Activated B cell treated with CpG ODN at 0.5 μM for 24 hours (primary cell): ENCODE data around the gene SLC49A4. TPM values are rescaled to one million over a fixed set of nuclear protein-coding genes. Genes with fewer than 3 reads are reported as not detected.

Experiments
- ATAC-seq: fragments of 200-7000 bp; cut with Tn5 transposase; one replicate; pipeline ENCODE4 v1.10.0; 2021; ENCODE audit warnings: low read depth, mild to moderate bottlenecking, moderate library complexity
- CTCF ChIA-PET: fragments of 350-600 bp; sonication (Branson Sonifier 250); formaldehyde crosslinking; loops from one replicate; lab custom pipeline; 2021; ENCODE audit warnings: antibody characterized with exemption; lab: Charles Lee
- POLR2A ChIA-PET: fragments of 350-600 bp; sonication (Branson Sonifier 250); formaldehyde crosslinking; loops from one replicate; lab custom pipeline; 2021; ENCODE audit warnings: antibody characterized with exemption; lab: Charles Lee
- DNase-seq: peaks from one replicate; pipeline ENCODE4 v3.0.0; 2022
- H3K27ac Mint-ChIP-seq: one replicate; pipeline ENCODE4 v1.8.0; 2020; ENCODE audit warnings: mixed read lengths
- H3K27me3 Mint-ChIP-seq: one replicate; pipeline ENCODE4 v1.8.0; 2021; ENCODE audit warnings: mixed read lengths
- H3K36me3 Mint-ChIP-seq: one replicate; pipeline ENCODE4 v1.8.0; 2021; ENCODE audit warnings: low read depth, mixed read lengths
- H3K4me1 Mint-ChIP-seq: one replicate; pipeline ENCODE4 v1.8.0; 2021; ENCODE audit warnings: mixed read lengths
- H3K4me3 Mint-ChIP-seq: one replicate; pipeline ENCODE4 v1.8.0; 2020; ENCODE audit warnings: mild to moderate bottlenecking, mixed read lengths
- H3K9me3 Mint-ChIP-seq: one replicate; pipeline ENCODE4 v1.8.0; 2020; ENCODE audit warnings: mixed read lengths
- CTCF ChIP-seq: fragments of 200-600 bp; IDR thresholded peaks from one replicate; pipeline ENCODE4 v1.8.0; 2022; ENCODE audit warnings: antibody characterized with exemption, mild to moderate bottlenecking
- intact Hi-C: fragments of 100-400 bp; cut with micrococcal nuclease; formaldehyde crosslinking; loops from one replicate; pipeline ENCODE4 v1.15.1; 2024
- total RNA-seq: library from RNA; stranded (reverse); gene quantifications from 2 replicates; pipeline ENCODE4 v1.2.3, GENCODE V29; 2022

SLC49A4 gene
- total RNA-seq, 1 donor from 2014 or later: 3.2 TPM

DNA sequence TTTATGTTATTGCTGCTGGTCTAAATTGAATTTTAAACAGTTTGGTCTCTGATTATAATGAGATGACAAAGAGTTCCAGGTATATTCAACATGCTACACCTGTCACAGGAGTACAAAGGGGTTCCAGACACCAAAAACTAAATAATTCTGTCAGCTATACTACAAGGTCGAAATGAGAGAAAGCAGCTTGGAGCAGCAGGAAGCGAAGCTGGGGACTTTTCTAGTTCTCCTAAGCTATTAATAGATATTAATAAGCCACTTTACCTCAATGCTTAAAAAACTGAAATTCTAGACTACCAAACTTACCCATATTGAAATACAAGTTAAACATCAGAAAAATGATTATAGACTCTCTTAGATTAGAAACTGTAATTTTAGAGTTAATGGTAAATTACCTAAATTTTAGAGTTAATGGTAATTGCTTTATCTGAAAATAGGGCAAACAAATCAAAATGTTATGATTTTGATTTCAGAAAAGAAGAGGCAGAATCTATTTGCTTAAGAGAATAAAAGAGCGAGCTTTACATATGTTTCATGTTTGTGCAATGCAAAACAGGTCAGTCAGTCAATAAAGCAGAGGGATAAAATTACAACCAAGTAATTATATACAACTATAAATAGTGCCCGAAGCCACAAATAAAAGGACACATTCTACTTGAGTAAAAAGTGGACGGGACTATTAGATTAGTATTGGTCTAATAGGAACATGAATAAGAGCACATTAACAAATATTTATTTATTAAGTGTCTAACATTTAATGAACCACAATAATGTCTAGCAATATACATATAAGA is 18.0 kb upstream of the SLC49A4 start:
- peaks cover 17% of the 10 kb centered on the region for H3K4me1 Mint-ChIP-seq
- intact Hi-C loops: no loop called here
- peaks cover 21% of the 10 kb centered on the region for H3K36me3 Mint-ChIP-seq
- peaks cover 2% of the 10 kb centered on the region for H3K9me3 Mint-ChIP-seq
- TF ChIP-seq CTCF: no peak
- CTCF ChIA-PET: interaction anchor here (0.8 to 1.1 kb wide), 2 partner anchors 14 to 22 kb away, joined by 3 to 4 read pairs; no protein-coding TSS in a partner anchor
- H3K4me3 Mint-ChIP-seq: no peak overlapping the region
- DNase-seq (no peak), ATAC-seq (no peak)
- H3K27ac Mint-ChIP-seq: no peak overlapping the region
- H3K27me3 Mint-ChIP-seq: no peaks in the 10 kb centered on the region
- POLR2A ChIA-PET: interaction anchor here (1.1 kb wide), 1 partner anchor 17 kb away, joined by 4 read pairs; the partner anchor contains the start of gene HSPBAP1

GRCh38 chr3:122777563-122777962 is 17.3 kb upstream of the SLC49A4 start:
- Mint-ChIP-seq H3K4me1 (peaks cover 17% of the 10 kb centered on the region), H3K9me3 (peaks cover 2% of the 10 kb centered on the region), H3K27ac (no peak overlapping the region), H3K36me3 (peaks cover 21% of the 10 kb centered on the region), H3K4me3 (no peak overlapping the region), H3K27me3 (no peaks in the 10 kb centered on the region)
- intact Hi-C loops: no loop called here
- no peak for TF ChIP-seq CTCF
- DNase-seq (no peak), ATAC-seq (no peak)
- CTCF ChIA-PET: no interaction called here
- POLR2A ChIA-PET: no interaction called here

- intact Hi-C loops: no loop called here
- ChIA-PET POLR2A (no interaction called here), CTCF (no interaction called here)
- ATAC-seq: no peak
- H3K4me3 Mint-ChIP-seq: no peak overlapping the region
- H3K9me3 Mint-ChIP-seq: peaks cover 2% of the 10 kb centered on the region
- no peak for DNase-seq
- H3K27me3 Mint-ChIP-seq: no peaks in the 10 kb centered on the region
- no peak overlapping the region for H3K27ac Mint-ChIP-seq
- TF ChIP-seq CTCF: no peak
- H3K4me1 Mint-ChIP-seq: no peaks in the 10 kb centered on the region
- peaks cover 25% of the 10 kb centered on the region for H3K36me3 Mint-ChIP-seq
Observed at GRCh38 chr3:122782804-122783203, 12.1 kb upstream of the SLC49A4 start.

GRCh38 chr3:122784436-122784835 is 10.4 kb upstream of the SLC49A4 start:
- peaks cover 25% of the 10 kb centered on the region for H3K36me3 Mint-ChIP-seq
- no peak overlapping the region for H3K4me3 Mint-ChIP-seq
- POLR2A ChIA-PET: interaction anchor here (0.6 to 1.2 kb wide), 2 partner anchors 9 to 368 kb away, joined by 5 to 10 read pairs; partner anchors contain the start of gene HSPBAP1
- intact Hi-C loops: no loop called here
- TF ChIP-seq CTCF: no peak
- peaks cover 6% of the 10 kb centered on the region for H3K4me1 Mint-ChIP-seq
- CTCF ChIA-PET: no interaction called here
- DNase-seq (no peak), ATAC-seq (no peak)
- H3K27ac Mint-ChIP-seq: no peak overlapping the region
- peaks cover 2% of the 10 kb centered on the region for H3K9me3 Mint-ChIP-seq
- no peaks in the 10 kb centered on the region for H3K27me3 Mint-ChIP-seq

DNA sequence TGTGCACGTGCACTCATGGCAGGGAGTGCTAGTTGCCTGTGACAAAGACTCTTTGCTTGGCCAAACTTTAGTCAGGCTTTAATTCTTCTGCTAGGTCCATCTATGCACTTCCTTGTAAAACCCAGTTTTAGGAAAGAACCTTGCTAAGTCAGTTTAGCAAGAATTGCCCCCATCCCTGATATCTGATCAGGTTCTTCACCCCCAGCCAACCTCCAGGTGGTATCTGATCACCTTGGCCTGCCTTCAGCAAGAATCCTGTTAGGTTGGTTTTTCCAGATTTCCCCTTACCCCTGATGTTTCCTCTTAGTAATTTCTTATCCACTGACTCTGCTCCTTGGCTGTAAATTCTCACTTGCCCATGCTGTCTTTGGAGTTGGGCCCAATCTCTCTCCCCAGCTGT is 9.6 kb upstream of the SLC49A4 start:
- no peak overlapping the region for H3K27ac Mint-ChIP-seq
- intact Hi-C loops: no loop called here
- ChIA-PET CTCF (no interaction called here), POLR2A (interaction anchor here (1.2 kb wide), 1 partner anchor 8 kb away, joined by 5 read pairs; the partner anchor contains the start of gene HSPBAP1)
- ATAC-seq (no peak), DNase-seq (no peak)
- peaks cover 11% of the 10 kb centered on the region for H3K4me1 Mint-ChIP-seq
- peaks cover 27% of the 10 kb centered on the region for H3K36me3 Mint-ChIP-seq
- TF ChIP-seq CTCF: no peak
- H3K4me3 Mint-ChIP-seq: no peak overlapping the region
- peaks cover 2% of the 10 kb centered on the region for H3K9me3 Mint-ChIP-seq
- H3K27me3 Mint-ChIP-seq: no peaks in the 10 kb centered on the region
